HL-60 (cell line): ENCODE results near the gene MMP20.

Source experiments
- DNase-seq, 2 experiments: peaks; one replicate each; pipeline ENCODE4 v3.0.0-alpha.2; 2010 to 2020; ENCODE audit warnings: low read depth in 1 of 2, low spot score in 1 of 2
- H3K27ac ChIP-seq: fragments of 250-450 bp; sonication (Bioruptor Pico); replicated peaks from 2 replicates; pipeline ENCODE4 v1.5.1; 2020; ENCODE audit warnings: mild to moderate bottlenecking, moderate library complexity
- H3K27me3 ChIP-seq: fragments of 250-450 bp; sonication (Bioruptor Pico); 2 replicates; pipeline ENCODE4 v1.5.1; 2021; ENCODE audit warnings: mild to moderate bottlenecking, moderate library complexity; ENCODE audit not compliant: insufficient read depth, poor library complexity, severe bottlenecking
- H3K4me3 ChIP-seq: replicated peaks from 2 replicates; pipeline ENCODE4 v1.5.1; 2011; ENCODE audit warnings: mild to moderate bottlenecking, control low read depth, low read length; ENCODE audit not compliant: insufficient read depth
- CTCF ChIP-seq: IDR thresholded peaks from one replicate; pipeline ENCODE4 v1.5.1; 2011; ENCODE audit warnings: low read length, control low read depth, inconsistent platforms; ENCODE audit not compliant: insufficient read depth
- GABPA ChIP-seq: IDR thresholded peaks from 2 replicates; pipeline ENCODE4 v1.6.1; 2012; ENCODE audit warnings: low read depth
- POLR2AphosphoS5 ChIP-seq: IDR thresholded peaks from 2 replicates; pipeline ENCODE4 v1.6.1; 2012; ENCODE audit warnings: low read depth
- REST ChIP-seq: IDR thresholded peaks from 2 replicates; pipeline ENCODE4 v1.6.1; 2012; ENCODE audit warnings: low read depth; ENCODE audit not compliant: insufficient replicate concordance
- SPI1 ChIP-seq: IDR thresholded peaks from 2 replicates; pipeline ENCODE4 v1.6.1; 2012; ENCODE audit warnings: low read depth, mild to moderate bottlenecking, borderline replicate concordance

MMP20 gene

GRCh38 chr11:102647430-102647829 is 22.3 kb upstream of the MMP20 start:
- DNase-seq, result no peak
- no peak overlapping the region for H3K27ac ChIP-seq
- no peak overlapping the region for H3K4me3 ChIP-seq
- no peaks in the 10 kb centered on the region for H3K27me3 ChIP-seq
- TF ChIP-seq GABPA (no peak), POLR2AphosphoS5 (no peak), SPI1 (no peak), REST (no peak), CTCF (no peak)

GRCh38 chr11:102643941-102644340 is 18.8 kb upstream of the MMP20 start:
- TF ChIP-seq SPI1, result no peak
- TF ChIP-seq GABPA, result no peak
- no peak for TF ChIP-seq CTCF
- no peak for TF ChIP-seq REST
- no peak for TF ChIP-seq POLR2AphosphoS5
- H3K27me3 ChIP-seq, result no peaks in the 10 kb centered on the region
- no peak overlapping the region for H3K4me3 ChIP-seq
- H3K27ac ChIP-seq, result no peak overlapping the region
- DNase-seq, result no peak

- no peak for DNase-seq
- TF ChIP-seq SPI1 (no peak), POLR2AphosphoS5 (no peak), REST (no peak), CTCF (no peak), GABPA (no peak)
- Histone ChIP-seq H3K27me3 (no peaks in the 10 kb centered on the region), H3K4me3 (no peak overlapping the region), H3K27ac (no peak overlapping the region)
Measured at GRCh38 chr11:102640946-102641345, 15.8 kb upstream of the MMP20 start.
